Measurements from ENCODE around the gene GAA. TPM values are rescaled to one million over a fixed set of nuclear protein-coding genes. Genes with fewer than 3 reads are reported as not detected.

Gene GAA
- total RNA-seq: 100 to 1,000 TPM in 1 of 2 donors, 10 to 100 TPM in 1; 85.7 to 105 TPM
- polyA plus RNA-seq (ENCODE audit: insufficient read length in 6 of 6): 10 to 100 TPM; 24.1 to 49.0 (median 33.3) TPM
- long read RNA-seq, donor 1, transcript GAA-202 (21 exons, 3,549 nt): major isoform, 6 of 23 reads
- long read RNA-seq, donor 1, partial matches to known transcripts: 13 of 23 reads
- long read RNA-seq, donor 1, other reads (novel, unspliced or antisense): 0 of 23 reads
- long read RNA-seq, donor 2, partial matches to known transcripts: 10 of 16 reads
- long read RNA-seq, donor 2, other reads (novel, unspliced or antisense): 0 of 16 reads
- long read RNA-seq, donor 3, partial matches to known transcripts: 6 of 11 reads
- long read RNA-seq, donor 3, other reads (novel, unspliced or antisense): 0 of 11 reads
- long read RNA-seq, donor 4, transcript GAA-202 (21 exons, 3,549 nt): major isoform, 13 of 36 reads
- long read RNA-seq, donor 4, partial matches to known transcripts: 12 of 36 reads
- long read RNA-seq, donor 4, other reads (novel, unspliced or antisense): 7 of 36 reads
- long read RNA-seq, donor 5, partial matches to known transcripts: 14 of 17 reads
- long read RNA-seq, donor 5, other reads (novel, unspliced or antisense): 0 of 17 reads
- long read RNA-seq, donor 6, partial matches to known transcripts: 0 of 4 reads
- long read RNA-seq, donor 6, other reads (novel, unspliced or antisense): 0 of 4 reads
- long read RNA-seq, donor 7, partial matches to known transcripts: 0 of 4 reads
- long read RNA-seq, donor 7, other reads (novel, unspliced or antisense): 0 of 4 reads
- long read RNA-seq, donor 8, partial matches to known transcripts: 13 of 22 reads
- long read RNA-seq, donor 8, other reads (novel, unspliced or antisense): 0 of 22 reads
- long read RNA-seq, donor 9: 0 reads
- long read RNA-seq, donor 10, partial matches to known transcripts: 7 of 23 reads
- long read RNA-seq, donor 10, other reads (novel, unspliced or antisense): 10 of 23 reads
- long read RNA-seq, donor 11: 0 reads
- long read RNA-seq, donor 12, partial matches to known transcripts: 12 of 17 reads
- long read RNA-seq, donor 12, other reads (novel, unspliced or antisense): 0 of 17 reads

DNA sequence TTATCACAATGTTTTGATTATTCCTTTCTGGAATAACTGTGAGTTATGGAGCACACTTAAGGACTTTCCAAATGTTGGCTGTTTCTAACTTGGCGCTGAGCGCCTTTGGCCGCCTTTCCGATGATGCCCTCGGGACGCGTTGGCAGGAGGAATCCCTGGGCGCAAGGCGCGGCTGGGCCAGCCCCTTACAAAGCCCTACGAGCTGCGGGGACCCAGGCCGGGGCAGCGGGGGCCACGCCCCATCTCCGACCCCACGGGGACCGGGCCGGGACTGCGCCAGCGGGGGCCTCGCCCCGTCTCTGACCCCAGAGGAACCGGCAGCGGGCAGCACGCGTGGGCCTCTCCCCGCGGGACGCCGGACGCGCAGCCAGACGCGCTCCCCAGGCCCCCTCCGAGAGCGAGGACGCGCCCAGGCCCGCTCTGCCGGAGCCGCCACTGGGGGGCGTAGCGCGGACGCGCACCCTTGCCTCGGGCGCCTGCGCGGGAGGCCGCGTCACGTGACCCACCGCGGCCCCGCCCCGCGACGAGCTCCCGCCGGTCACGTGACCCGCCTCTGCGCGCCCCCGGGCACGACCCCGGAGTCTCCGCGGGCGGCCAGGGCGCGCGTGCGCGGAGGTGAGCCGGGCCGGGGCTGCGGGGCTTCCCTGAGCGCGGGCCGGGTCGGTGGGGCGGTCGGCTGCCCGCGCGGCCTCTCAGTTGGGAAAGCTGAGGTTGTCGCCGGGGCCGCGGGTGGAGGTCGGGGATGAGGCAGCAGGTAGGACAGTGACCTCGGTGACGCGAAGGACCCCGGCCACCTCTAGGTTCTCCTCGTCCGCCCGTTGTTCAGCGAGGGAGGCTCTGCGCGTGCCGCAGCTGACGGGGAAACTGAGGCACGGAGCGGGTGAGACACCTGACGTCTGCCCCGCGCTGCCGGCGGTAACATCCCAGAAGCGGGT lies at the start of gene GAA:
GAA (plus strand) TSS at position 571 of the 935 bp plus-strand sequence. CDS start 3,006 bp downstream, outside the sequence.
- TF ChIP-seq CTCF (IDR thresholded peaks at IDR 0.05): peak; percentile 75 to 89
- DNase-seq: peak; percentile 87 to 97 (median 92)
- Histone ChIP-seq H3K27me3 (no peaks in the 10 kb centered on the region), H3K27ac (peak within 1 kb of the TSS; percentile 74 to 89), H3K9me3 (no peaks in the 10 kb centered on the region), H3K36me3 (no peaks in the 10 kb centered on the region), H3K4me3 (peak within 1 kb of the TSS; percentile 86 to 88), H3K4me1 (peaks cover 7 to 25% of the 10 kb centered on the region in 2 donors)
- intact Hi-C loops (cut with DNase I): no loop called here
- ATAC-seq: peak; percentile 91

GRCh38 chr17:80051681-80052080 lies 49.7 kb upstream of the GAA start:
- Histone ChIP-seq H3K36me3 (peaks cover 0 to 10% of the 10 kb centered on the region in 2 donors), H3K27me3 (no peaks in the 10 kb centered on the region), H3K27ac (no peak overlapping the region), H3K9me3 (no peaks in the 10 kb centered on the region), H3K4me1 (peaks cover 0 to 7% of the 10 kb centered on the region in 2 donors), H3K4me3 (no peak overlapping the region)
- no peak for TF ChIP-seq CTCF (IDR thresholded peaks at IDR 0.05)
- DNase-seq: no peak
- intact Hi-C loops (cut with DNase I): no loop called here
- ATAC-seq: no peak

DNA sequence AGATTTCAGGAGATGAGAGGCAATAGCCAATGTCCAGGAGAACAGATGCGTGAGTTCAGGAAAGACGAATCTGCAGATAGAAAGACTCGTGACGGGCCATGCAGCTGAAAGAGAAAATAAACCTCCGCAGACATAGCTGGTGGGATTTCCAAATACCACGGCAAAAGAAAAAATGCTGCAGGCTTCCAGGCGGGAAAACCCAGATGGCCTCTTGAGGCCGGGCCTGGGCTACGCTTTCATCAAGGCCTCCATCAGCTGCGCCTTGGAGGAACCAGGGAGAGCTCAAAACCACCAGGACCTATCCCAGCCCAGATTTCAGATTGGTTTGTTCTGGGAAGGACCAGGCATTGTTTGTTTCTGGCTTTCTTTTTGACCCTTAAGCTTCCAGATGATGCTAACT lies 48.3 kb upstream of the GAA start:
- H3K27ac ChIP-seq: no peak overlapping the region

GRCh38 chr17:80055597-80055996 lies 45.8 kb upstream of the GAA start:
- ATAC-seq: no peak
- Histone ChIP-seq H3K27ac (no peak overlapping the region), H3K36me3 (peaks cover 0 to 4% of the 10 kb centered on the region in 2 donors), H3K4me1 (peaks cover 3 to 7% of the 10 kb centered on the region in 2 donors), H3K27me3 (no peaks in the 10 kb centered on the region), H3K4me3 (no peak overlapping the region), H3K9me3 (no peaks in the 10 kb centered on the region)
- intact Hi-C loops (cut with DNase I): no loop called here
- DNase-seq: no peak
- TF ChIP-seq CTCF (IDR thresholded peaks at IDR 0.05): no peak

More for the DNA sequence above, 48.3 kb upstream of the GAA start:
- peaks cover 0 to 10% of the 10 kb centered on the region in 2 donors for H3K36me3 ChIP-seq
- intact Hi-C loops (cut with DNase I): no loop called here
- no peak for TF ChIP-seq CTCF (IDR thresholded peaks at IDR 0.05)
- H3K27me3 ChIP-seq: no peaks in the 10 kb centered on the region
- H3K9me3 ChIP-seq: no peaks in the 10 kb centered on the region
- no peak overlapping the region for H3K4me3 ChIP-seq
- DNase-seq (no peak), ATAC-seq (no peak)
- H3K4me1 ChIP-seq: peaks cover 0 to 7% of the 10 kb centered on the region in 2 donors
